GM12878 (cell line): ENCODE data around the gene RYR2.

Source experiments
- CTCF ChIP-seq, 3 experiments: IDR thresholded peaks in 2 of 3; conservative IDR thresholded peaks in 1 of 3; 2 replicates each; pipeline ENCODE4 v1.5.1; 2011; ENCODE audit warnings: low read depth in 3 of 3, low read length in 3 of 3, mild to moderate bottlenecking in 3 of 3, control low read depth in 2 of 3, moderate library complexity in 2 of 3, inconsistent platforms in 1 of 3, mixed read lengths in 1 of 3; ENCODE audit not compliant: control insufficient read depth in 2 of 3, insufficient read depth in 1 of 3; ENCODE audit errors: extremely low read depth in 1 of 3
- EP300 ChIP-seq, 2 experiments: fragments of 150-350 bp in 1 of 2; IDR thresholded peaks; 2 replicates each; pipeline ENCODE4 v1.6.1; 2011 to 2012; ENCODE audit warnings: low read depth in 2 of 2, low read length in 2 of 2, borderline replicate concordance in 1 of 2, improper control_type of control experiment in 1 of 2, inconsistent platforms in 1 of 2; ENCODE audit not compliant: control insufficient read depth in 1 of 2
- GABPA ChIP-seq: IDR thresholded peaks from 2 replicates; pipeline ENCODE4 v1.6.1; 2014; ENCODE audit warnings: antibody characterized with exemption, low read depth, mild to moderate bottlenecking, inconsistent platforms
- JUNB ChIP-seq: IDR thresholded peaks from 2 replicates; pipeline ENCODE4 v1.6.1; 2016; ENCODE audit warnings: antibody characterized with exemption, mild to moderate bottlenecking
- MEF2B ChIP-seq: fragments of 450-650 bp; IDR thresholded peaks from 2 replicates; pipeline ENCODE4 v1.6.1; 2018; ENCODE audit warnings: mild to moderate bottlenecking, moderate library complexity; ENCODE audit not compliant: partially characterized antibody, poor library complexity, severe bottlenecking
- POLR2A ChIP-seq: IDR thresholded peaks from 2 replicates; pipeline ENCODE4 v1.6.1; 2011; ENCODE audit warnings: low read depth, mild to moderate bottlenecking, low read length
- RAD21 ChIP-seq: IDR thresholded peaks from 2 replicates; pipeline ENCODE4 v1.6.1; 2011; ENCODE audit warnings: mild to moderate bottlenecking, low read depth, low read length, moderate library complexity; ENCODE audit not compliant: insufficient read depth
- USF2 ChIP-seq: IDR thresholded peaks from 2 replicates; pipeline ENCODE4 v1.6.1; 2011; ENCODE audit warnings: low read depth, low read length, improper control_type of control experiment, borderline replicate concordance

GRCh38 chr1:236998546-236998945 is 43.4 kb upstream of the RYR2 start:
- TF ChIP-seq USF2 (no peak), POLR2A (no peak), EP300 (IDR thresholded peaks at IDR 0.05; ENCODE audit: borderline replicate concordance in 1 of 2, control insufficient read depth in 1 of 2, low read depth in 2 of 2, low read length in 2 of 2) (no peak), RAD21 (no peak), CTCF (IDR thresholded peaks at IDR 0.05 in 2 of 3, conservative IDR thresholded peaks at IDR 0.05 in 1 of 3; ENCODE audit: control insufficient read depth in 2 of 3, extremely low read depth in 1 of 3, insufficient read depth in 1 of 3, low read depth in 3 of 3, low read length in 3 of 3) (no peak), JUNB (no peak), GABPA (no peak), MEF2B (no peak)
